ENCODE data around the gene TRIM44.

Gene TRIM44

DNA sequence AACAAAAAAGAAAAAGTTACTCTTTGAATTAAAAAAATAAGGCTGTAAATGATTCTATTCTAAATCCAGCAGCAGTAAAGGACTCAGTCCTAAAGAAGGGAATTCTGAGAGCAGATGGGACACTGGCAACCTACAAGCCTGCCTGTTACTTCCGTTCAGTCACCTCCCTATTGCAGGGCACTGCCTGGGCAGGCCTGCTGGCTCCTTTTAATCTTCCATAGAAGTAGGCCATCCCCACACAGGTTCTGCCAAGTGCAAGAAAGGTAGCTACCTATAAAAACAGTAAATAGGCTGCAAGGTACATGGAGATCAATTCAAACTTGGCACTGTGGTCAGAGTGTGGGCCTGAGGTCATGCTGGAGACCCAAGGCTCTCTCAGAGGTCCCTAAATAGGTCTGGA is 136.4 kb downstream of the TRIM44 start:
- H3K27ac ChIP-seq (ENCODE audit: low read depth, low read length), result no peak overlapping the region
- H3K4me1 ChIP-seq (ENCODE audit: control insufficient read depth, low read length), result no peaks in the 10 kb centered on the region
- no peaks in the 10 kb centered on the region for H3K79me2 ChIP-seq (ENCODE audit: control insufficient read depth, low read length)
- no peaks in the 10 kb centered on the region for H3F3A ChIP-seq (ENCODE audit: control insufficient read depth, insufficient read depth)
- no peak overlapping the region for H3K4me2 ChIP-seq (ENCODE audit: low read length)
- H3K9me2 ChIP-seq (replicated peaks; ENCODE audit: control insufficient read depth, low read length), result no peaks in the 10 kb centered on the region
- H3K27me3 ChIP-seq (ENCODE audit: control insufficient read depth, low read length), result no peaks in the 10 kb centered on the region
- H3K4me3 ChIP-seq (ENCODE audit: low read length), result no peak overlapping the region
- H3K36me3 ChIP-seq (ENCODE audit: control insufficient read depth, low read length), result no peaks in the 10 kb centered on the region
- no peaks in the 10 kb centered on the region for H4K20me1 ChIP-seq (ENCODE audit: control insufficient read depth, insufficient read depth, low read depth, low read length)
- H3K9me3 ChIP-seq (ENCODE audit: control insufficient read depth, insufficient read depth, low read length), result no peaks in the 10 kb centered on the region
- TF ChIP-seq, protein P1, sequence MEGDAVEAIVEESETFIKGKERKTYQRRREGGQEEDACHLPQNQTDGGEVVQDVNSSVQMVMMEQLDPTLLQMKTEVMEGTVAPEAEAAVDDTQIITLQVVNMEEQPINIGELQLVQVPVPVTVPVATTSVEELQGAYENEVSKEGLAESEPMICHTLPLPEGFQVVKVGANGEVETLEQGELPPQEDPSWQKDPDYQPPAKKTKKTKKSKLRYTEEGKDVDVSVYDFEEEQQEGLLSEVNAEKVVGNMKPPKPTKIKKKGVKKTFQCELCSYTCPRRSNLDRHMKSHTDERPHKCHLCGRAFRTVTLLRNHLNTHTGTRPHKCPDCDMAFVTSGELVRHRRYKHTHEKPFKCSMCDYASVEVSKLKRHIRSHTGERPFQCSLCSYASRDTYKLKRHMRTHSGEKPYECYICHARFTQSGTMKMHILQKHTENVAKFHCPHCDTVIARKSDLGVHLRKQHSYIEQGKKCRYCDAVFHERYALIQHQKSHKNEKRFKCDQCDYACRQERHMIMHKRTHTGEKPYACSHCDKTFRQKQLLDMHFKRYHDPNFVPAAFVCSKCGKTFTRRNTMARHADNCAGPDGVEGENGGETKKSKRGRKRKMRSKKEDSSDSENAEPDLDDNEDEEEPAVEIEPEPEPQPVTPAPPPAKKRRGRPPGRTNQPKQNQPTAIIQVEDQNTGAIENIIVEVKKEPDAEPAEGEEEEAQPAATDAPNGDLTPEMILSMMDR (IDR thresholded peaks at IDR 0.05; ENCODE audit: low read depth, low read length, poor library complexity, severe bottlenecking), result no peak
- TF ChIP-seq EZH2phosphoT487 (IDR thresholded peaks at IDR 0.05; ENCODE audit: borderline replicate concordance, low read length), result no peak

DNA sequence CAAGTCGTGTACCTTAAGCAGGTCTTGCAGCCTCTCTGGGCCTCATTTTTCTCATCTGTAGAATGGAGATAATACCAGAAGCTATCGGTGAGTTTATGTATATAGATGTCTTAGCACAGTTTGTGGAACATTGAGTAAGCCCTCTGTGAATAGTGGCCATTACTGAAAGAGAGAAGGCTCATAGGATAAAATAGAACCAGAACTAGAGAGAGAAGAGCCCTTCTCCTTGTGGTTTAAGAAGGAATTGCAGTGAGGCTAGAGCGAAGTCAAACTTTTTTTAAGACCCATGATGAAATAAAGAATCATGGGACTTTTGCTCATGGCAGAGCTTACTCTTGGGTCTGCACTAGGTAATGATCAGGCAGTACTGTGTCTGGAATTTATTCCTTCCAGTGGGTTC is 137.1 kb downstream of the TRIM44 start:
- Histone ChIP-seq H3K4me2 (ENCODE audit: low read length) (no peak overlapping the region), H3K36me3 (ENCODE audit: control insufficient read depth, low read length) (no peaks in the 10 kb centered on the region), H3K27me3 (ENCODE audit: control insufficient read depth, low read length) (no peaks in the 10 kb centered on the region), H3K4me3 (ENCODE audit: low read length) (no peak overlapping the region), H3K9me2 (replicated peaks; ENCODE audit: control insufficient read depth, low read length) (no peaks in the 10 kb centered on the region), H3K79me2 (ENCODE audit: control insufficient read depth, low read length) (no peaks in the 10 kb centered on the region), H4K20me1 (ENCODE audit: control insufficient read depth, insufficient read depth, low read depth, low read length) (no peaks in the 10 kb centered on the region), H3K27ac (ENCODE audit: low read depth, low read length) (no peak overlapping the region), H3K9me3 (ENCODE audit: control insufficient read depth, insufficient read depth, low read length) (no peaks in the 10 kb centered on the region), H3F3A (ENCODE audit: control insufficient read depth, insufficient read depth) (no peaks in the 10 kb centered on the region), H3K4me1 (ENCODE audit: control insufficient read depth, low read length) (no peaks in the 10 kb centered on the region)
- no peak for TF ChIP-seq EZH2phosphoT487 (IDR thresholded peaks at IDR 0.05; ENCODE audit: borderline replicate concordance, low read length)
- TF ChIP-seq, protein P1 (IDR thresholded peaks at IDR 0.05; ENCODE audit: low read depth, low read length, poor library complexity, severe bottlenecking), result no peak

DNA sequence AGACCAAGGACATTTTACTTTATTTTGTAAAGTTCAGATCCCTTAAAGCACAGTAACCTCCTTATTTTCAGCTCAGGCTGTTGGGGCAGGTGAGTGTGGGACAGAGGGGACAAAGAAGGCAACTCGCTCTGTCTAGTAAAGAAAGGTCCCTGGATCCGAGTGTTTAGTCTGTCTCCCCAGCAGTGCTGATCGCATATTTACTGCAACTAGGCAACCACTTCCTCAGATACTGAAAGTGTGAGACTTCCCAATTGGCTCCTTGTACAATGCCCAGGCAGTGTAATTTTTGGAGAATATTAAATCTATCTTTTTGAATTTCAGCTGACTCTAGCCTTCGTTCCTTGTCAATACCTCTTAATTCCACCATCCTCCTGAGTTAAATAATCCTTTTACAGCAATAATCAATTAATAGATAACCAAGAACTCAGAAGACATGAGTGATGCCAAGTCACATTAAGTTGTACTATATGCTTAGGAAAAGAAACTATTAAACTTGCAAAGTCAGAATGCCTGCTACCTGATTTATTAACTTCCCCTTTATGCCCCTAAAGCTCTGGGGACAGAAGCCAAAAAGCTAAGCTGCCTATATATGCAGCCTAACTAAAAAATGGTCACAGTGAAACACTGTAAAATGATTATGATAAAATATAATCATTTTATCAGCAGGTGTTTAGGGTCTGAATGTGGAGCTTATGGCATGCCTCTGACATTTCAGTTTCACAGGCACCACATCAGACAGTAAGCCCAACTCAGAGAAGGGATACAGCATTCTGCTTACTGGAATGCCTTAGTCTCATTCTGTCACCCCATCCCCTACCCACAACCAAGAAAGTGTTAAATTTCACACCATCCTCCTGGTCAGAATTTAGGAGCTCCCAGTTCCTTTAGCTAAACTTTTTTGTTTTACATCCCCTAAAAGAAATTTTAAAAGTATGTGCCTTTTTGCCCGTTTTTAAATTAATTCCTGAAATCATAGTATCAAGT is 138.7 kb downstream of the TRIM44 start:
- TF ChIP-seq, protein P1 (IDR thresholded peaks at IDR 0.05; ENCODE audit: low read depth, low read length, poor library complexity, severe bottlenecking), result no peak
- no peak for TF ChIP-seq EZH2phosphoT487 (IDR thresholded peaks at IDR 0.05; ENCODE audit: borderline replicate concordance, low read length)

More for the DNA sequence above, 138.7 kb downstream of the TRIM44 start:
- Histone ChIP-seq H3K36me3 (ENCODE audit: control insufficient read depth, low read length) (no peaks in the 10 kb centered on the region), H3K9me3 (ENCODE audit: control insufficient read depth, insufficient read depth, low read length) (no peaks in the 10 kb centered on the region), H3K9me2 (replicated peaks; ENCODE audit: control insufficient read depth, low read length) (no peaks in the 10 kb centered on the region), H3K79me2 (ENCODE audit: control insufficient read depth, low read length) (no peaks in the 10 kb centered on the region), H4K20me1 (ENCODE audit: control insufficient read depth, insufficient read depth, low read depth, low read length) (no peaks in the 10 kb centered on the region), H3F3A (ENCODE audit: control insufficient read depth, insufficient read depth) (no peaks in the 10 kb centered on the region), H3K27ac (ENCODE audit: low read depth, low read length) (no peak overlapping the region), H3K27me3 (ENCODE audit: control insufficient read depth, low read length) (no peaks in the 10 kb centered on the region), H3K4me3 (ENCODE audit: low read length) (no peak overlapping the region), H3K4me1 (ENCODE audit: control insufficient read depth, low read length) (no peaks in the 10 kb centered on the region), H3K4me2 (ENCODE audit: low read length) (no peak overlapping the region)
